ENCODE results near the gene GOLIM4. TPM values are rescaled to one million over a fixed set of nuclear protein-coding genes. Genes with fewer than 3 reads are reported as not detected.

GOLIM4 gene
- total RNA-seq, 2 donors from 2014 or later = 16.2 to 21.5 TPM

GRCh38 chr3:168001244-168001643 is 94.5 kb downstream of the GOLIM4 start:
- H3K9me3 Mint-ChIP-seq = no peaks in the 10 kb centered on the region
- H3K27ac Mint-ChIP-seq = no peak overlapping the region
- DNase-seq (ENCODE audit: low spot score) = no peak
- ATAC-seq = no peak
- H3K4me3 Mint-ChIP-seq = no peak overlapping the region
- H3K4me1 Mint-ChIP-seq (ENCODE audit: low read depth in 2 of 2) = no peaks in the 10 kb centered on the region
- H3K27me3 Mint-ChIP-seq = no peaks in the 10 kb centered on the region
- H3K36me3 Mint-ChIP-seq = no peaks in the 10 kb centered on the region

DNA sequence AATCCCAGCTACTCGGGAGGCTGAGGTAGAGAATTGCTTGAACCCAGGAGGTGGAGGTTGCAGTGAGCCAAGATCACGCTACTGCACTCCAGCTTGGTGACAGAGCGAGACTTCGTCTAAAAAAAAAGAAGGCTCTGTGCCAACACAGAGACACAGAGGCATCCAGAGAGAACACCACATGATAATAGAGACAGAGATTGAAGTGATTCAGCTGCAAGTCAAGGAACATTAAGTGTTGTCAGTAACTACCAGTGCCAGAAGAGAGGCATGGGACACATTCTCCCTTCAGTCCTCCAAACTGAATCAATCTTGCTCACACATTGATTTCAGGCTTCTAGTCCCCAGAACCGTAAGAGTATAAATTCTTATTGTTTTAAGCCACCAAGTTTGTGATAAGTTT is 97.5 kb downstream of the GOLIM4 start:
- Mint-ChIP-seq H3K4me1 (ENCODE audit: low read depth in 2 of 2) (no peaks in the 10 kb centered on the region), H3K27me3 (peaks cover 7 to 11% of the 10 kb centered on the region in 2 donors), H3K27ac (no peak overlapping the region), H3K9me3 (peaks cover 3% of the 10 kb centered on the region), H3K4me3 (no peak overlapping the region), H3K36me3 (no peaks in the 10 kb centered on the region)
- DNase-seq (ENCODE audit: low spot score) = no peak
- ATAC-seq = no peak

- Mint-ChIP-seq H3K27me3 (peaks cover 7 to 13% of the 10 kb centered on the region in 2 donors), H3K36me3 (no peaks in the 10 kb centered on the region), H3K4me1 (ENCODE audit: low read depth in 2 of 2) (no peaks in the 10 kb centered on the region), H3K27ac (no peak overlapping the region), H3K4me3 (no peak overlapping the region), H3K9me3 (peaks cover 3% of the 10 kb centered on the region)
- no peak for ATAC-seq
- DNase-seq (ENCODE audit: low spot score) = no peak
Measured at GRCh38 chr3:167996514-167996913, 99.2 kb downstream of the GOLIM4 start.

DNA sequence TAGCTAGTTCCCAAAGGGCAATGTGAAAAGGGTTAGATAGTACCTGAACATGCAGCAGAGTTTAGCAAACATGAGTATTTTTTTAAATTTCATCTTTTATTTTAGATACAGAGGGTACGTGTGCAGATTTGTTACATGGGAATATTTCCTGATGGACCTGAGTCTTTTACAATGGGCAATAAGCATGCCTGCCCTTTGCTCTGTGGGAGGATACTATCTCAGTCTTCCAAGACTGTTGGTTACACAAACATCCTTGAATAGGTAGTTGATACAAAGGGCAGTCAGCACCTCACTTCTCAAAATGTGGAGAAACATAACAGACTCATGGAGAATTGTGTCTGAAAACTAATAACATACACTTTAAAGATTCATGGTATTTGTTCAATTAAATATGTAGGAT is 103.3 kb downstream of the GOLIM4 start:
- Mint-ChIP-seq H3K36me3 (no peaks in the 10 kb centered on the region), H3K9me3 (peaks cover 3% of the 10 kb centered on the region), H3K27me3 (peaks cover 7 to 18% of the 10 kb centered on the region in 2 donors), H3K4me3 (no peak overlapping the region), H3K27ac (no peak overlapping the region), H3K4me1 (ENCODE audit: low read depth in 2 of 2) (no peaks in the 10 kb centered on the region)
- DNase-seq (ENCODE audit: low spot score) (no peak), ATAC-seq (no peak)

DNA sequence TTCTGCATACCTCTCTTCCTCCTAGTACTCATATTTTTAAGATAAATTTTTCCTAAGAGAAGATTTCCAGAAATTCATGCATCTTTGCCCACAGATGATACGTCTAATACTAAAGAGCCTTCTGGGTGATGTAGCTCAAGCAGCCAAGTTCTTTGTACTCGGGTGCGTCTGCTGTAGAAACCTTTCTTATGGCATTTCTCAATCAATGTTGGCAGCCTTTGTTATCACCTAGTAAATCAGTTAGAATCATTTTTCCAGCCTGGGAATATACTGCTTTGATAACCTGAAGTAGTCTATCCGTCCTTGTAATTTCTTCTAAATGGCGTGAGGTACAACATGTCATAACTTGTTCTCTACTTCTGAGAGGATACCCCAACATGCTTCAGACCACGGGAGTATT is 104.5 kb downstream of the GOLIM4 start:
- ATAC-seq (no peak), DNase-seq (ENCODE audit: low spot score) (no peak)
- Mint-ChIP-seq H3K4me1 (ENCODE audit: low read depth in 2 of 2) (no peaks in the 10 kb centered on the region), H3K9me3 (peaks cover 3% of the 10 kb centered on the region), H3K4me3 (no peak overlapping the region), H3K27ac (no peak overlapping the region), H3K27me3 (peaks cover 9 to 18% of the 10 kb centered on the region in 2 donors), H3K36me3 (no peaks in the 10 kb centered on the region)

DNA sequence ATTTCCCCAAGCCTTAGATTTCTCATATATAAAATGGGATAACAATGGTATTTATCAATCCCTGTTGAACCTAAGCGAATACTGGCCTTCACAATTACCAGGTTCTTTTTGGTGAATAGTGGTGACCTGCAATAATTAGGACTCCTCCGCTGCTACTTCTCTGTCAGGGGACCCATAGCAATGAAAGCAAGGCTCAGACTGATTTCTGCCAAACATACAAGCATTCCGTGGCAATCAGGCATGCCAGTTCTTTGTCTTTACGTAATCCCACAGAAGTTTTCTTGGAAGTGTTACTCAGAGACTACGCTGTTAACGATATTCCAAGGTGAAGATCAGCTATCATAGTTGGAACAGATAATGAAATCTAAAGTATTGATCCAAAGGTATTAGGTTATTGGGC is 105.7 kb downstream of the GOLIM4 start:
- Mint-ChIP-seq H3K4me1 (ENCODE audit: low read depth in 2 of 2) (no peaks in the 10 kb centered on the region), H3K4me3 (no peak overlapping the region), H3K36me3 (no peaks in the 10 kb centered on the region), H3K27me3 (peaks cover 11 to 20% of the 10 kb centered on the region in 2 donors), H3K9me3 (peaks cover 3% of the 10 kb centered on the region), H3K27ac (no peak overlapping the region)
- ATAC-seq (no peak), DNase-seq (ENCODE audit: low spot score) (no peak)

DNA sequence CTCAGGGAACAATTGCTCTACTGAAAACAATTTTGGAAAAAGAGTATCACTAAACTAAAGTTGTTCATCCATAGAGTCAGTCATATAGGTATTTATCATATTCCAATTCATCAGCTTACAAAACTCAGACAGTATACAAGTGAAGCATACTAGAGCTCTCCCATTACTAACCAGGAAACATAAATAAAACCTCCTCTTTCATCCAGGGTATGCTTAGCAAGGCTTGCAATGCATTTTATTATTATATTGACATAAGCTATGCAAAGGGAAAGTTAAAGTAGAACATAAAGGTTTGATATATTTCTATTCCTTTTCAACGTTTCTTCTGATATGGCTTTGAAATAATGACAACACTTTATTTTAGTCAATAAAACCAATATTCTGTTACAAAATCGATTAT is 106.7 kb downstream of the GOLIM4 start:
- Mint-ChIP-seq H3K27me3 (peaks cover 7 to 17% of the 10 kb centered on the region in 2 donors), H3K4me3 (no peak overlapping the region), H3K9me3 (no peaks in the 10 kb centered on the region), H3K27ac (no peak overlapping the region), H3K36me3 (no peaks in the 10 kb centered on the region), H3K4me1 (ENCODE audit: low read depth in 2 of 2) (no peaks in the 10 kb centered on the region)
- ATAC-seq (no peak), DNase-seq (ENCODE audit: low spot score) (no peak)

GRCh38 chr3:167983583-167983982 is 112.1 kb downstream of the GOLIM4 start:
- H3K27me3 Mint-ChIP-seq = peaks cover 5 to 21% of the 10 kb centered on the region in 2 donors
- DNase-seq (ENCODE audit: low spot score) (no peak), ATAC-seq (no peak)
- H3K4me3 Mint-ChIP-seq = no peak overlapping the region
- no peak overlapping the region for H3K27ac Mint-ChIP-seq
- H3K4me1 Mint-ChIP-seq (ENCODE audit: low read depth in 2 of 2) = no peaks in the 10 kb centered on the region
- H3K36me3 Mint-ChIP-seq = no peaks in the 10 kb centered on the region
- no peaks in the 10 kb centered on the region for H3K9me3 Mint-ChIP-seq

DNA sequence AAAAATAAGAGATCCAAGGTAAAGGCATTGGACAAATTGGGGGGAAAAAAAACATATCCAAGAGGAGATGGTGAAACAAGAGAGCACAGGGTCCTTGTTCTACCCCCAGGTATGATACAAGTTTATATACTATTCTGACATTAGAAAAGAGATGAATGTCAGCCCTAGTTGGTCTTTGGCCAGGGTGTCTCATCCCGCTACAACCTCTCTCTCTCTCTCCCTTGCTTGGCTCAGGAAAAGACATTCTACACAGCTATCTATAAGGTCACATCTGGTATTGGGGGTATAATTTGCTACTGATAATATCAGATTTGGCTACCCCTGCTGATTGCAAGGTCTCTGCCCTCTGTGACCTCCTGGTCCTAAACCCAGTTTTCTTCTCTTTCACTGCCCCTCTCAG is 117.2 kb downstream of the GOLIM4 start:
- no peak for DNase-seq (ENCODE audit: low spot score)
- no peak for ATAC-seq
- Mint-ChIP-seq H3K4me1 (ENCODE audit: low read depth in 2 of 2) (no peaks in the 10 kb centered on the region), H3K4me3 (no peak overlapping the region), H3K27ac (no peak overlapping the region), H3K27me3 (peaks cover 0 to 14% of the 10 kb centered on the region in 2 donors), H3K9me3 (no peaks in the 10 kb centered on the region), H3K36me3 (no peaks in the 10 kb centered on the region)

GRCh38 chr3:167978071-167978470 is 117.7 kb downstream of the GOLIM4 start:
- Mint-ChIP-seq H3K9me3 (no peaks in the 10 kb centered on the region), H3K4me3 (no peak overlapping the region), H3K36me3 (no peaks in the 10 kb centered on the region), H3K4me1 (ENCODE audit: low read depth in 2 of 2) (no peaks in the 10 kb centered on the region), H3K27ac (no peak overlapping the region), H3K27me3 (peaks cover 0 to 13% of the 10 kb centered on the region in 2 donors)
- ATAC-seq = no peak
- no peak for DNase-seq (ENCODE audit: low spot score)

DNA sequence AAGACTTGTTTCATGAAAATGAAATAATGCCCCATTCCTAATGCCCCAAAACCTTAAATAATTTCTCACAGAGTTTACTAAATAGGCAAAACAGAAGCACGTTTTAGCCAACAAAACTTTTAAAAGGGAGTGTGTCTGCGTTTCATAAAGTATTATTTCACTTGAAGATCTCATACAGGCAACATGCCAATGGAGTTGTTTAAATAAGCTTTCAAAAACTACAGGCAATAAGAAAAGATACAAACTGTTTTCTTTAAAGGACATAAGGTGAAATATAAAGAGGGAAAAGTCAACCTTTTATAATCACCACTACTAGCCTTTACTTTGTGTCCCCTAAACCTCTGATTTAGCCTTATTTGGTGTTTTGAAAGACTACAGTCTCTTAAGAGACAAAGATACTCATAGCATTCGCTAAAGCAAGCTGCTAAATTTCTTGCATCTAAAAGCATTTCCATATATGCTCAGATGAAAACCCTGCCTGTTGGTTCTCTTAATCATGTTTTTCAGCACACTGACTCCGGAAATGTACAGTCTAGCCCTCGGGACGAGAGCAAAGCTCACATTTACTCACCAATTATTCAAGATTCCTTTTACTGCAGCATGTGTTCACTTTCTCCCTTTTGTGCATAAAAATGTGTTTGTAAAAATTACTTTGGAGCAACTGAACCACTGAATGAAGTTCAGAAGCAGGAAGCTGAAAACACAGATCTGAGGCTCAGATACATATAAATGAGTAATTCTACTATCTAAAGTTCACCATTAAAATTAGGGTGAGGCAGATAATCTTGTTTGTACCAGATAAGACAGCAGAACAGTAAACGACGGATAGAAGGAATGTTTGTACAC is 119.0 kb downstream of the GOLIM4 start:
- no peak overlapping the region for H3K4me3 Mint-ChIP-seq
- no peaks in the 10 kb centered on the region for H3K36me3 Mint-ChIP-seq
- H3K9me3 Mint-ChIP-seq = no peaks in the 10 kb centered on the region
- H3K27ac Mint-ChIP-seq = no peak overlapping the region
- no peak for DNase-seq (ENCODE audit: low spot score)
- no peak for ATAC-seq
- no peaks in the 10 kb centered on the region for H3K4me1 Mint-ChIP-seq (ENCODE audit: low read depth in 2 of 2)
- peaks cover 0 to 11% of the 10 kb centered on the region in 2 donors for H3K27me3 Mint-ChIP-seq

- peaks cover 2 to 12% of the 10 kb centered on the region in 2 donors for H3K27me3 Mint-ChIP-seq
- H3K27ac Mint-ChIP-seq = no peak overlapping the region
- no peak overlapping the region for H3K4me3 Mint-ChIP-seq
- ATAC-seq (no peak), DNase-seq (ENCODE audit: low spot score) (no peak)
- H3K4me1 Mint-ChIP-seq (ENCODE audit: low read depth in 2 of 2) = no peaks in the 10 kb centered on the region
- H3K9me3 Mint-ChIP-seq = no peaks in the 10 kb centered on the region
- no peaks in the 10 kb centered on the region for H3K36me3 Mint-ChIP-seq
Measured at GRCh38 chr3:167973901-167974300, 121.8 kb downstream of the GOLIM4 start.

GRCh38 chr3:167973046-167973445 is 122.7 kb downstream of the GOLIM4 start:
- DNase-seq (ENCODE audit: low spot score) (no peak), ATAC-seq (no peak)
- Mint-ChIP-seq H3K4me1 (ENCODE audit: low read depth in 2 of 2) (no peaks in the 10 kb centered on the region), H3K4me3 (no peak overlapping the region), H3K27me3 (peaks cover 2 to 12% of the 10 kb centered on the region in 2 donors), H3K36me3 (no peaks in the 10 kb centered on the region), H3K27ac (no peak overlapping the region), H3K9me3 (no peaks in the 10 kb centered on the region)

DNA sequence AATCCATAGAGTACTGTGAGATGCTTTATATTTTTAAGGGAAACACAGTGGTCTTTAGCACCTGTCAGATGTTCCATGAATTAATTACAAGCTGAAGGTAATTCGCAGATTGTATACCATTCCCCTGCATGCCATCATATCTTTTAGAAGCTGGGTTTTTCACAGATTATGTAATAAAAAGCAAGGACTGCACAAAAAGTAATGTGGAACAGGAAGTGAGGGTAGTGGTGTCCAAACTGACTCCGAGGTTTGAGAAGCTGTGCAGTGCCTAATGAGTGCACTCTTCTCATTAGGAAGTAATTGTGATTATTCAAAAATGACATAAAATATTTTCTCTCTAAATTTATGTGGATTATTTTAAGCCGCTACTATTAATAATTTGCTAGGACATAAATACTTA is 123.2 kb downstream of the GOLIM4 start:
- Mint-ChIP-seq H3K27ac (no peak overlapping the region), H3K36me3 (no peaks in the 10 kb centered on the region), H3K4me1 (ENCODE audit: low read depth in 2 of 2) (no peaks in the 10 kb centered on the region), H3K4me3 (no peak overlapping the region), H3K27me3 (peaks cover 2 to 12% of the 10 kb centered on the region in 2 donors), H3K9me3 (no peaks in the 10 kb centered on the region)
- DNase-seq (ENCODE audit: low spot score) (no peak), ATAC-seq (no peak)

DNA sequence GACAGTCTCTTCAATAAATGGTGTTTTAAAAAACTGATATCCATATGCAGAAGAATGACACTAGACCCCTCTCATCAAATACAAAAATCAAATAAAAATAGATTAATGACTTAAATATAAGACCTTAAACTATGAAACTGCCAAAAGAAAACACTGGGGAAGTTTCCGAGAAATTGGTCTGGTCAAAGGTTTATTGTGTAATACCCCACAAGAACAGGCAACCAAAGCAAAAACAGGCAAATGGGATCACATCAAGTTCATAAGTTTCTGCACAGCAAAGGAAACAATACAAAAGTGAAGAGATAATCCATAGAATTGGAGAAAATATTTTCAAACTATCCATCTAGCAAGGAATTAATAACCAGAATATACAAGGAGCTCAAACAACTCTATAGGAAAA is 126.2 kb downstream of the GOLIM4 start:
- H3K36me3 Mint-ChIP-seq = no peaks in the 10 kb centered on the region
- H3K4me1 Mint-ChIP-seq (ENCODE audit: low read depth in 2 of 2) = peaks cover 0 to 3% of the 10 kb centered on the region in 2 donors
- H3K9me3 Mint-ChIP-seq = no peaks in the 10 kb centered on the region
- H3K4me3 Mint-ChIP-seq = no peak overlapping the region
- H3K27me3 Mint-ChIP-seq = peaks cover 2 to 14% of the 10 kb centered on the region in 2 donors
- no peak for DNase-seq (ENCODE audit: low spot score)
- no peak for ATAC-seq
- no peak overlapping the region for H3K27ac Mint-ChIP-seq
